ENCODE measurements around the gene TRANK1. TPM values are rescaled to one million over a fixed set of nuclear protein-coding genes. Genes with fewer than 3 reads are reported as not detected.

The TRANK1 gene
- total RNA-seq, 1 experiment from 2014 or later, result 1.1 TPM

DNA sequence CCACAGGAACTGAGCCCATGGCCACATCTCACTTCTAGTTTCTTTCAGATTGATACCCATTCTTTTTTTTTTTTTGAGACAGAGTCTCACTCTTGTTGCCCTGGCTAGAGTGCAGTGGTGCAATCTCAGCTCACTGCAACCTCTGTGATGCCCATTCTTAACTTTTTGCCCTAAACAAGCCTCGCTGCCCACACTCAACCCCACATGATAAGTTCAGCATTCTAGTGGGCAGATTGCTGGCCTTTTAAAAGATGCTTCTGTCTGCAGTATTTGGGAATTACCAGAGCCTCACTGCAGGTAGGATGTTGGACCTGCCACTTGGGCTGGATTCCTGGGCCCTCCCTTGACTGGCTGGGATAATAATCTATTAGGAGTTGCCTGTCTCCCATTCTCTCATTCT is 51.0 kb downstream of the TRANK1 start:
- H3K27ac ChIP-seq (ENCODE audit: low read depth, low read length), result no peak overlapping the region
- H3K36me3 ChIP-seq (ENCODE audit: control insufficient read depth in 1 of 2, insufficient read depth in 2 of 2, low read length in 2 of 2), result no peaks in the 10 kb centered on the region
- no peak overlapping the region for H3K4me2 ChIP-seq (ENCODE audit: low read length)
- H3K9me3 ChIP-seq (ENCODE audit: control insufficient read depth in 1 of 2, insufficient read depth in 1 of 2, low read depth in 1 of 2, low read length in 2 of 2), result no peaks in the 10 kb centered on the region
- intact Hi-C loops (cut with micrococcal nuclease), result no loop called here
- TF ChIP-seq FOSL1 (IDR thresholded peaks at IDR 0.05; ENCODE audit: low read depth) (no peak), POLR2AphosphoS5 (IDR thresholded peaks at IDR 0.05; ENCODE audit: low read depth, low read length) (no peak), EGR1 (IDR thresholded peaks at IDR 0.05; ENCODE audit: low read depth) (no peak), CEBPB (IDR thresholded peaks at IDR 0.05; ENCODE audit: low read depth) (no peak), SP1 (IDR thresholded peaks at IDR 0.05; ENCODE audit: low read depth) (no peak)
- TF ChIP-seq, protein P1, sequence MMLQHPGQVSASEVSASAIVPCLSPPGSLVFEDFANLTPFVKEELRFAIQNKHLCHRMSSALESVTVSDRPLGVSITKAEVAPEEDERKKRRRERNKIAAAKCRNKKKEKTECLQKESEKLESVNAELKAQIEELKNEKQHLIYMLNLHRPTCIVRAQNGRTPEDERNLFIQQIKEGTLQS (IDR thresholded peaks at IDR 0.05), result no peak
- no peaks in the 10 kb centered on the region for H3K9me2 ChIP-seq (ENCODE audit: insufficient read depth)
- H2AFZ ChIP-seq (ENCODE audit: low read depth, low read length, poor library complexity, severe bottlenecking), result no peak overlapping the region
- H3K9ac ChIP-seq (ENCODE audit: low read length), result no peak overlapping the region
- H3K27me3 ChIP-seq (ENCODE audit: insufficient read depth, low read length), result no peaks in the 10 kb centered on the region
- DNase-seq (ENCODE audit: low read depth, low spot score) (no peak), ATAC-seq (no peak)
- RAD21 ChIA-PET (ENCODE audit: low non-redundant PET in 1 of 2, low total read pairs in 2 of 2, uncharacterized antibody in 2 of 2, unreplicated experiment in 2 of 2), result no interaction called here
- no TSS peak for BruUV-seq (replicated peaks)
- no peaks in the 10 kb centered on the region for H3K4me1 ChIP-seq (ENCODE audit: control insufficient read depth in 1 of 2, insufficient read depth in 2 of 2, low read length in 2 of 2)
- POLR2A ChIA-PET, result no interaction called here
- CTCF ChIA-PET, result interaction anchor here (1.9 kb wide), 1 partner anchor 64 kb away, joined by 8 read pairs; no protein-coding TSS in a partner anchor
- no peaks in the 10 kb centered on the region for H4K20me1 ChIP-seq (ENCODE audit: insufficient read depth)
- no peak overlapping the region for H3K4me3 ChIP-seq (replicated peaks in 1 of 2; ENCODE audit: low read depth in 1 of 2, low read length in 2 of 2)
- no peaks in the 10 kb centered on the region for H3K79me2 ChIP-seq (ENCODE audit: insufficient read depth, low read length)

DNA sequence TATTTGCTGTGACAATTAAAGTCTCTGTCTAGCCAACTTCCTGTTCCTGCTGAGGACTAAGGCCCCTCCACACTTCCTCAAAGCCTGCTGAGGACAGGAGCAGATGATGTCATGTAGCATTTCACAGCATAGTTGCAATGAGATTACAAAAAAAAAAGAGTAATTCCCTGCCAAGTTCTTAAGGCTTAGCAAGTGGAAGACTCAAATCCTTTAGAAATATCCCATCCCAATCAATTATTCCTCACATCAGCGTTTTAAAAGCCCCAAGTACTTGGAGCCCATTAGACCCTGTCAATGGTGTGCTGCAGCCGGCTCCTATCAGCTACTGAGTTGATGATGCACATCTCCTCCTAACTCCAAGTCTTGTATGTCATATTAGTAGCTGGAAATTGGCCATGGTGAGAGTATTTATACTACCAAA is 51.7 kb downstream of the TRANK1 start:
- Histone ChIP-seq H3K4me3 (replicated peaks in 1 of 2; ENCODE audit: low read depth in 1 of 2, low read length in 2 of 2) (no peak overlapping the region), H3K4me1 (ENCODE audit: control insufficient read depth in 1 of 2, insufficient read depth in 2 of 2, low read length in 2 of 2) (no peaks in the 10 kb centered on the region), H2AFZ (ENCODE audit: low read depth, low read length, poor library complexity, severe bottlenecking) (no peak overlapping the region), H3K9me3 (ENCODE audit: control insufficient read depth in 1 of 2, insufficient read depth in 1 of 2, low read depth in 1 of 2, low read length in 2 of 2) (no peaks in the 10 kb centered on the region), H3K9ac (ENCODE audit: low read length) (no peak overlapping the region), H3K27ac (ENCODE audit: low read depth, low read length) (no peak overlapping the region), H3K27me3 (ENCODE audit: insufficient read depth, low read length) (no peaks in the 10 kb centered on the region), H3K9me2 (ENCODE audit: insufficient read depth) (no peaks in the 10 kb centered on the region), H3K36me3 (ENCODE audit: control insufficient read depth in 1 of 2, insufficient read depth in 2 of 2, low read length in 2 of 2) (no peaks in the 10 kb centered on the region), H3K4me2 (ENCODE audit: low read length) (no peak overlapping the region), H3K79me2 (ENCODE audit: insufficient read depth, low read length) (no peaks in the 10 kb centered on the region), H4K20me1 (ENCODE audit: insufficient read depth) (no peaks in the 10 kb centered on the region)
- CTCF ChIA-PET, result interaction anchor here (1.9 kb wide), 1 partner anchor 65 kb away, joined by 8 read pairs; no protein-coding TSS in a partner anchor
- POLR2A ChIA-PET, result no interaction called here
- DNase-seq (ENCODE audit: low read depth, low spot score) (no peak), ATAC-seq (no peak)
- no TSS peak for BruUV-seq (replicated peaks)
- RAD21 ChIA-PET (ENCODE audit: low non-redundant PET in 1 of 2, low total read pairs in 2 of 2, uncharacterized antibody in 2 of 2, unreplicated experiment in 2 of 2), result no interaction called here
- intact Hi-C loops (cut with micrococcal nuclease), result no loop called here
- TF ChIP-seq ZNF274 (IDR thresholded peaks at IDR 0.05; ENCODE audit: low read depth, low read length), result no peak
- no peak for TF ChIP-seq CBX3 (IDR thresholded peaks at IDR 0.05; ENCODE audit: low read depth)
- TF ChIP-seq, protein P2, sequence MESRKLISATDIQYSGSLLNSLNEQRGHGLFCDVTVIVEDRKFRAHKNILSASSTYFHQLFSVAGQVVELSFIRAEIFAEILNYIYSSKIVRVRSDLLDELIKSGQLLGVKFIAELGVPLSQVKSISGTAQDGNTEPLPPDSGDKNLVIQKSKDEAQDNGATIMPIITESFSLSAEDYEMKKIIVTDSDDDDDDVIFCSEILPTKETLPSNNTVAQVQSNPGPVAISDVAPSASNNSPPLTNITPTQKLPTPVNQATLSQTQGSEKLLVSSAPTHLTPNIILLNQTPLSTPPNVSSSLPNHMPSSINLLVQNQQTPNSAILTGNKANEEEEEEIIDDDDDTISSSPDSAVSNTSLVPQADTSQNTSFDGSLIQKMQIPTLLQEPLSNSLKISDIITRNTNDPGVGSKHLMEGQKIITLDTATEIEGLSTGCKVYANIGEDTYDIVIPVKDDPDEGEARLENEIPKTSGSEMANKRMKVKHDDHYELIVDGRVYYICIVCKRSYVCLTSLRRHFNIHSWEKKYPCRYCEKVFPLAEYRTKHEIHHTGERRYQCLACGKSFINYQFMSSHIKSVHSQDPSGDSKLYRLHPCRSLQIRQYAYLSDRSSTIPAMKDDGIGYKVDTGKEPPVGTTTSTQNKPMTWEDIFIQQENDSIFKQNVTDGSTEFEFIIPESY (IDR thresholded peaks at IDR 0.05; ENCODE audit: extremely low read depth, insufficient replicate concordance, low read length), result no peak
- TF ChIP-seq SIN3A (IDR thresholded peaks at IDR 0.05; ENCODE audit: low read depth), result no peak
- TF ChIP-seq EGR1 (IDR thresholded peaks at IDR 0.05; ENCODE audit: low read depth), result no peak
- TF ChIP-seq, protein P3, sequence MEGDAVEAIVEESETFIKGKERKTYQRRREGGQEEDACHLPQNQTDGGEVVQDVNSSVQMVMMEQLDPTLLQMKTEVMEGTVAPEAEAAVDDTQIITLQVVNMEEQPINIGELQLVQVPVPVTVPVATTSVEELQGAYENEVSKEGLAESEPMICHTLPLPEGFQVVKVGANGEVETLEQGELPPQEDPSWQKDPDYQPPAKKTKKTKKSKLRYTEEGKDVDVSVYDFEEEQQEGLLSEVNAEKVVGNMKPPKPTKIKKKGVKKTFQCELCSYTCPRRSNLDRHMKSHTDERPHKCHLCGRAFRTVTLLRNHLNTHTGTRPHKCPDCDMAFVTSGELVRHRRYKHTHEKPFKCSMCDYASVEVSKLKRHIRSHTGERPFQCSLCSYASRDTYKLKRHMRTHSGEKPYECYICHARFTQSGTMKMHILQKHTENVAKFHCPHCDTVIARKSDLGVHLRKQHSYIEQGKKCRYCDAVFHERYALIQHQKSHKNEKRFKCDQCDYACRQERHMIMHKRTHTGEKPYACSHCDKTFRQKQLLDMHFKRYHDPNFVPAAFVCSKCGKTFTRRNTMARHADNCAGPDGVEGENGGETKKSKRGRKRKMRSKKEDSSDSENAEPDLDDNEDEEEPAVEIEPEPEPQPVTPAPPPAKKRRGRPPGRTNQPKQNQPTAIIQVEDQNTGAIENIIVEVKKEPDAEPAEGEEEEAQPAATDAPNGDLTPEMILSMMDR (IDR thresholded peaks at IDR 0.05 in 2 of 3, conservative IDR thresholded peaks at IDR 0.05 in 1 of 3; ENCODE audit: borderline replicate concordance in 1 of 3, insufficient read depth in 1 of 3, low read depth in 2 of 3, low read length in 2 of 3), result no peak
- TF ChIP-seq POLR2AphosphoS5 (IDR thresholded peaks at IDR 0.05; ENCODE audit: low read depth, low read length), result no peak
